HepG2 (cell line): Measurements from ENCODE around the gene PIP4K2B. TPM values are rescaled to one million over a fixed set of nuclear protein-coding genes. Genes with fewer than 3 reads are reported as not detected.
A peak's percentile ranks its signal among the peaks of the same experiment; 100 is the strongest.

ENCODE experiments used
- ARHGAP35 ChIP-seq: sonication (generic); formaldehyde crosslinking; IDR thresholded peaks from 2 replicates; pipeline ENCODE4 v1.9.0; 2022; ENCODE audit warnings: mild to moderate bottlenecking, inconsistent platforms, moderate library complexity, missing genetic modification reagents, borderline replicate concordance
- BHLHE40 ChIP-seq: IDR thresholded peaks from 2 replicates; pipeline ENCODE4 v1.6.1; 2011; ENCODE audit warnings: low read length, improper control_type of control experiment
- EHMT2 ChIP-seq: fragments of 200-600 bp; sonication (generic); IDR thresholded peaks from 2 replicates; pipeline ENCODE4 v1.7.0; 2017; ENCODE audit warnings: antibody characterized with exemption, low read depth, low read length, borderline replicate concordance
- FOSL2 ChIP-seq: sonication (generic); formaldehyde crosslinking; IDR thresholded peaks from 2 replicates; pipeline ENCODE4 v1.4.0; 2020; ENCODE audit warnings: missing genetic modification reagents
- GMEB1 ChIP-seq: sonication (generic); formaldehyde crosslinking; IDR thresholded peaks from 2 replicates; pipeline ENCODE4 v1.5.1; 2020; ENCODE audit warnings: missing genetic modification reagents, mild to moderate bottlenecking, borderline replicate concordance
- HMG20B ChIP-seq: conservative IDR thresholded peaks from 2 replicates; pipeline ENCODE4 v1.6.1; 2016; ENCODE audit warnings: missing genetic modification reagents, missing compliant biosample characterization
- NAIF1 ChIP-seq: sonication (generic); formaldehyde crosslinking; IDR thresholded peaks from 2 replicates; pipeline ENCODE4 v1.5.0; 2020; ENCODE audit warnings: mild to moderate bottlenecking, missing genetic modification reagents, borderline replicate concordance
- NFAT5 ChIP-seq: sonication (generic); formaldehyde crosslinking; IDR thresholded peaks from 2 replicates; pipeline ENCODE4 v1.4.0; 2020; ENCODE audit warnings: missing genetic modification reagents
- NR2F2 ChIP-seq: IDR thresholded peaks from 2 replicates; pipeline ENCODE4 v1.6.1; 2012; ENCODE audit warnings: low read depth, inconsistent platforms, borderline replicate concordance
- RFX3 ChIP-seq: IDR thresholded peaks from 2 replicates; pipeline ENCODE4 v1.6.1; 2016; ENCODE audit warnings: missing biosample characterization, missing genetic modification reagents
- SIX4 ChIP-seq: sonication (generic); formaldehyde crosslinking; IDR thresholded peaks from 2 replicates; pipeline ENCODE4 v1.4.0; 2020; ENCODE audit warnings: missing genetic modification reagents
- SKIL ChIP-seq: sonication (generic); formaldehyde crosslinking; IDR thresholded peaks from 2 replicates; pipeline ENCODE4 v1.8.0; 2022; ENCODE audit warnings: missing genetic modification reagents, mild to moderate bottlenecking, moderate library complexity, borderline replicate concordance
- ZNF180 ChIP-seq: sonication (generic); formaldehyde crosslinking; IDR thresholded peaks from 2 replicates; pipeline ENCODE4 v1.4.0; 2020; ENCODE audit warnings: low read depth, missing genetic modification reagents, borderline replicate concordance
- ZNF263 ChIP-seq: sonication (generic); formaldehyde crosslinking; IDR thresholded peaks from 2 replicates; pipeline ENCODE4 v1.4.0; 2020; ENCODE audit warnings: missing genetic modification reagents
- ZNF629 ChIP-seq: sonication (generic); formaldehyde crosslinking; conservative IDR thresholded peaks from 2 replicates; pipeline ENCODE4 v1.5.0; 2020; ENCODE audit warnings: missing genetic modification reagents
- ZNF800 ChIP-seq: sonication (generic); formaldehyde crosslinking; IDR thresholded peaks from 2 replicates; pipeline ENCODE4 v1.4.0; 2020; ENCODE audit warnings: missing genetic modification reagents
- ZNF816 ChIP-seq: sonication (generic); formaldehyde crosslinking; IDR thresholded peaks from 2 replicates; pipeline ENCODE4 v1.8.0; 2022; ENCODE audit warnings: missing genetic modification reagents, mild to moderate bottlenecking, borderline replicate concordance
- ZSCAN31 ChIP-seq: sonication (generic); formaldehyde crosslinking; IDR thresholded peaks from 2 replicates; pipeline ENCODE4 v1.5.0; 2020; ENCODE audit warnings: low read depth, mild to moderate bottlenecking, missing genetic modification reagents
- polyA plus RNA-seq, 8 experiments: library from polyadenylated mRNA; depleted of rRNA in 3 of 8; stranded (reverse) in 7 of 8; unstranded in 1 of 8; fragments of >200 nt; fragmentation: Illumina TruSeq in 4 of 8; extraction: Trizol in 4 of 8; gene quantifications; 2 replicates each; pipeline versions ENCODE4 v1.2.1 to v1.2.3, GENCODE V29; 2011 to 2016; ENCODE audit warnings: low read depth in 4 of 8, missing spikeins in 1 of 8, mixed read lengths in 1 of 8; ENCODE audit not compliant: insufficient read depth in 1 of 8
- total RNA-seq, 5 experiments: library from RNA; depleted of rRNA; stranded (reverse); fragments of >200 nt; fragmentation: Illumina TruSeq; extraction: Trizol; gene quantifications; 2 replicates each; pipeline ENCODE4 v1.2.3, GENCODE V29; 2016; ENCODE audit warnings: low read depth in 1 of 5

Gene PIP4K2B
- total and polyA plus RNA-seq, 2 of the 13 experiments (the other 11 are each of a cell fraction or from before 2014, with no cell fraction given) = 20.4 to 54.0 TPM

- peak; percentile 74 for TF ChIP-seq ZSCAN31
- TF ChIP-seq GMEB1 = peak; percentile 78
- TF ChIP-seq ZNF629 (CRISPR knock-in tag) = no peak; the same call in 1 of the 2 replicates
- no peak for TF ChIP-seq ZNF816
- TF ChIP-seq SKIL (CRISPR knock-in tag) = no peak
- 0 out of 2 replicates have a peak, but pooled peaks have one; percentile 7 for TF ChIP-seq RFX3 (CRISPR knock-in tag)
- TF ChIP-seq EHMT2 = no peak
- peak; percentile 58 for TF ChIP-seq NAIF1 (CRISPR knock-in tag)
- no peak; the same call in 1 of the 2 replicates for TF ChIP-seq ARHGAP35 (CRISPR knock-in tag)
- no peak; the same call in 1 of the 2 replicates for TF ChIP-seq ZNF263 (CRISPR knock-in tag)
- TF ChIP-seq HMG20B (CRISPR knock-in tag) = peak; percentile 49; the same call in 1 of the 2 replicates
- peak; percentile 54; the same call in 1 of the 2 replicates for TF ChIP-seq NR2F2
- TF ChIP-seq BHLHE40 = peak; percentile 85
- TF ChIP-seq SIX4 (CRISPR knock-in tag) = peak; percentile 75
- TF ChIP-seq ZNF800 (CRISPR knock-in tag) = no peak
- TF ChIP-seq NFAT5 = no peak; the same call in 1 of the 2 replicates
- TF ChIP-seq ZNF180 (CRISPR knock-in tag) = no peak; the same call in 1 of the 2 replicates
- TF ChIP-seq FOSL2 = peak; percentile 72
Observed at GRCh38 chr17:38752308-38753070, 46.9 kb downstream of the PIP4K2B start, which contains the start of gene PSMB3 (continued).
